ENCODE data around the gene TPH1. TPM values are rescaled to one million over a fixed set of nuclear protein-coding genes. Genes with fewer than 3 reads are reported as not detected.

TPH1 gene
- total RNA-seq, 5 donors from 2014 or later (not counting 1 experiment from before 2014, with no cell fraction given): 0.38 to 1.3 (median 1.1) TPM

GRCh38 chr11:18065572-18065971 lies 19.5 kb upstream of the TPH1 start:
- no peaks in the 10 kb centered on the region for H3K4me1 Mint-ChIP-seq
- no peaks in the 10 kb centered on the region for H3K27me3 Mint-ChIP-seq
- ChIA-PET CTCF (no interaction called here), POLR2A (no interaction called here)
- no peaks in the 10 kb centered on the region for H3K36me3 ChIP-seq (ENCODE audit: control insufficient read depth in 2 of 2, extremely low read depth in 1 of 2, insufficient read depth in 1 of 2, low read length in 1 of 2)
- DNase-seq: no peak
- H3K4me1 ChIP-seq (ENCODE audit: control insufficient read depth in 1 of 2, extremely low read depth in 1 of 2, insufficient read depth in 2 of 2, low read length in 2 of 2): no peaks in the 10 kb centered on the region
- H3K4me3 ChIP-seq (ENCODE audit: control insufficient read depth in 1 of 2, extremely low read depth in 1 of 2, low read length in 1 of 2): no peak overlapping the region
- peaks cover 21% of the 10 kb centered on the region for H3K36me3 Mint-ChIP-seq
- ATAC-seq (replicated peaks in 1 of 4): no peak
- no peak overlapping the region for H3K4me3 Mint-ChIP-seq
- no peak overlapping the region for H3K27ac ChIP-seq (ENCODE audit: low read length)
- H3K9me3 ChIP-seq: no peaks in the 10 kb centered on the region
- no peak overlapping the region for H3K27ac Mint-ChIP-seq
- H3K9me3 Mint-ChIP-seq: no peaks in the 10 kb centered on the region
- WGBS (ENCODE audit: insufficient coverage): 94% methylated on average over 3 of the region's 8 CpGs
- H3K27me3 ChIP-seq (replicated peaks in 1 of 2; ENCODE audit: control insufficient read depth in 2 of 2, extremely low read depth in 1 of 2, insufficient read depth in 2 of 2, low read length in 1 of 2): no peaks in the 10 kb centered on the region

- Mint-ChIP-seq H3K27me3 (no peaks in the 10 kb centered on the region), H3K9me3 (no peaks in the 10 kb centered on the region), H3K4me3 (no peak overlapping the region), H3K27ac (no peak overlapping the region), H3K4me1 (no peaks in the 10 kb centered on the region), H3K36me3 (peaks cover 17% of the 10 kb centered on the region)
- Histone ChIP-seq H3K4me3 (ENCODE audit: control insufficient read depth in 1 of 2, extremely low read depth in 1 of 2, low read length in 1 of 2) (no peak overlapping the region), H3K4me1 (ENCODE audit: control insufficient read depth in 1 of 2, extremely low read depth in 1 of 2, insufficient read depth in 2 of 2, low read length in 2 of 2) (no peaks in the 10 kb centered on the region), H3K27me3 (replicated peaks in 1 of 2; ENCODE audit: control insufficient read depth in 2 of 2, extremely low read depth in 1 of 2, insufficient read depth in 2 of 2, low read length in 1 of 2) (no peaks in the 10 kb centered on the region), H3K36me3 (ENCODE audit: control insufficient read depth in 2 of 2, extremely low read depth in 1 of 2, insufficient read depth in 1 of 2, low read length in 1 of 2) (no peaks in the 10 kb centered on the region), H3K27ac (ENCODE audit: low read length) (no peak overlapping the region), H3K9me3 (no peaks in the 10 kb centered on the region)
- CTCF ChIA-PET: no interaction called here
- ATAC-seq (replicated peaks in 1 of 4) (no peak), DNase-seq (no peak)
- POLR2A ChIA-PET: no interaction called here
- WGBS (ENCODE audit: insufficient coverage): 78% methylated on average over 3 of the region's 7 CpGs
Observed at GRCh38 chr11:18064450-18065054, 18.5 kb upstream of the TPH1 start.

GRCh38 chr11:18063862-18064434 lies 17.9 kb upstream of the TPH1 start:
- Mint-ChIP-seq H3K4me3 (no peak overlapping the region), H3K4me1 (no peaks in the 10 kb centered on the region), H3K27me3 (no peaks in the 10 kb centered on the region), H3K9me3 (no peaks in the 10 kb centered on the region), H3K36me3 (peaks cover 11% of the 10 kb centered on the region), H3K27ac (no peak overlapping the region)
- ChIA-PET POLR2A (interaction anchor here in 1 of 2 donors (0.6 kb wide), 1 partner anchor 10 kb away, joined by 5 read pairs; no protein-coding TSS in a partner anchor), CTCF (no interaction called here)
- 96% methylated on average over 3 of the region's 4 CpGs for WGBS (ENCODE audit: insufficient coverage)
- DNase-seq (no peak), ATAC-seq (replicated peaks in 1 of 4) (no peak)
- H3K36me3 ChIP-seq (ENCODE audit: control insufficient read depth in 2 of 2, extremely low read depth in 1 of 2, insufficient read depth in 1 of 2, low read length in 1 of 2): no peaks in the 10 kb centered on the region
- H3K27me3 ChIP-seq (replicated peaks in 1 of 2; ENCODE audit: control insufficient read depth in 2 of 2, extremely low read depth in 1 of 2, insufficient read depth in 2 of 2, low read length in 1 of 2): no peaks in the 10 kb centered on the region
- no peak overlapping the region for H3K27ac ChIP-seq (ENCODE audit: low read length)
- H3K9me3 ChIP-seq: no peaks in the 10 kb centered on the region
- H3K4me3 ChIP-seq (ENCODE audit: control insufficient read depth in 1 of 2, extremely low read depth in 1 of 2, low read length in 1 of 2): no peak overlapping the region
- no peaks in the 10 kb centered on the region for H3K4me1 ChIP-seq (ENCODE audit: control insufficient read depth in 1 of 2, extremely low read depth in 1 of 2, insufficient read depth in 2 of 2, low read length in 2 of 2)

- ATAC-seq (replicated peaks in 1 of 4): no peak
- no CpG with 5 or more reads among the region's 5 CpGs for WGBS (ENCODE audit: insufficient coverage)
- H3K27ac ChIP-seq (ENCODE audit: low read length): no peak overlapping the region
- Mint-ChIP-seq H3K36me3 (peaks cover 4% of the 10 kb centered on the region), H3K4me3 (no peak overlapping the region), H3K27ac (no peak overlapping the region), H3K27me3 (no peaks in the 10 kb centered on the region), H3K4me1 (no peaks in the 10 kb centered on the region), H3K9me3 (no peaks in the 10 kb centered on the region)
- no peaks in the 10 kb centered on the region for H3K27me3 ChIP-seq (replicated peaks in 1 of 2; ENCODE audit: control insufficient read depth in 2 of 2, extremely low read depth in 1 of 2, insufficient read depth in 2 of 2, low read length in 1 of 2)
- ChIA-PET POLR2A (interaction anchor here in 1 of 2 donors (0.6 kb wide), 2 partner anchors 9 to 26 kb away, joined by 3 to 5 read pairs; no protein-coding TSS in a partner anchor), CTCF (interaction anchor here in 1 of 2 donors (0.6 kb wide), 1 partner anchor 1258 kb away, joined by 5 read pairs; no protein-coding TSS in a partner anchor)
- no peaks in the 10 kb centered on the region for H3K36me3 ChIP-seq (ENCODE audit: control insufficient read depth in 2 of 2, extremely low read depth in 1 of 2, insufficient read depth in 1 of 2, low read length in 1 of 2)
- no peaks in the 10 kb centered on the region for H3K9me3 ChIP-seq
- no peak overlapping the region for H3K4me3 ChIP-seq (ENCODE audit: control insufficient read depth in 1 of 2, extremely low read depth in 1 of 2, low read length in 1 of 2)
- no peak for DNase-seq
- H3K4me1 ChIP-seq (ENCODE audit: control insufficient read depth in 1 of 2, extremely low read depth in 1 of 2, insufficient read depth in 2 of 2, low read length in 2 of 2): no peaks in the 10 kb centered on the region
Observed at GRCh38 chr11:18063125-18063524, 17.1 kb upstream of the TPH1 start.

- Mint-ChIP-seq H3K4me1 (no peaks in the 10 kb centered on the region), H3K36me3 (peaks cover 4% of the 10 kb centered on the region), H3K27ac (no peak overlapping the region), H3K9me3 (no peaks in the 10 kb centered on the region), H3K27me3 (no peaks in the 10 kb centered on the region), H3K4me3 (no peak overlapping the region)
- DNase-seq (no peak), ATAC-seq (replicated peaks in 1 of 4) (no peak)
- Histone ChIP-seq H3K4me1 (ENCODE audit: control insufficient read depth in 1 of 2, extremely low read depth in 1 of 2, insufficient read depth in 2 of 2, low read length in 2 of 2) (no peaks in the 10 kb centered on the region), H3K27me3 (replicated peaks in 1 of 2; ENCODE audit: control insufficient read depth in 2 of 2, extremely low read depth in 1 of 2, insufficient read depth in 2 of 2, low read length in 1 of 2) (no peaks in the 10 kb centered on the region), H3K36me3 (ENCODE audit: control insufficient read depth in 2 of 2, extremely low read depth in 1 of 2, insufficient read depth in 1 of 2, low read length in 1 of 2) (no peaks in the 10 kb centered on the region), H3K4me3 (ENCODE audit: control insufficient read depth in 1 of 2, extremely low read depth in 1 of 2, low read length in 1 of 2) (no peak overlapping the region), H3K9me3 (no peaks in the 10 kb centered on the region), H3K27ac (ENCODE audit: low read length) (no peak overlapping the region)
- 100% methylated on average over 1 of the region's 2 CpGs for WGBS (ENCODE audit: insufficient coverage)
- ChIA-PET CTCF (no interaction called here), POLR2A (no interaction called here)
Observed at GRCh38 chr11:18061351-18061750, 15.3 kb upstream of the TPH1 start.

- Histone ChIP-seq H3K9me3 (no peaks in the 10 kb centered on the region), H3K36me3 (ENCODE audit: control insufficient read depth in 2 of 2, extremely low read depth in 1 of 2, insufficient read depth in 1 of 2, low read length in 1 of 2) (no peaks in the 10 kb centered on the region), H3K4me3 (ENCODE audit: control insufficient read depth in 1 of 2, extremely low read depth in 1 of 2, low read length in 1 of 2) (no peak overlapping the region), H3K4me1 (ENCODE audit: control insufficient read depth in 1 of 2, extremely low read depth in 1 of 2, insufficient read depth in 2 of 2, low read length in 2 of 2) (no peaks in the 10 kb centered on the region), H3K27ac (ENCODE audit: low read length) (no peak overlapping the region), H3K27me3 (replicated peaks in 1 of 2; ENCODE audit: control insufficient read depth in 2 of 2, extremely low read depth in 1 of 2, insufficient read depth in 2 of 2, low read length in 1 of 2) (no peaks in the 10 kb centered on the region)
- WGBS (ENCODE audit: insufficient coverage): no CpG with 5 or more reads among the region's 1 CpG
- ChIA-PET POLR2A (no interaction called here), CTCF (no interaction called here)
- Mint-ChIP-seq H3K27ac (no peak overlapping the region), H3K9me3 (no peaks in the 10 kb centered on the region), H3K4me3 (no peak overlapping the region), H3K36me3 (peaks cover 3% of the 10 kb centered on the region), H3K4me1 (no peaks in the 10 kb centered on the region), H3K27me3 (no peaks in the 10 kb centered on the region)
- no peak for ATAC-seq (replicated peaks in 1 of 4)
- no peak for DNase-seq
Observed at GRCh38 chr11:18056561-18057181, 10.6 kb upstream of the TPH1 start.

Data from T-cell (primary cell).